IMR-90 (cell line): ENCODE data around the gene COX19.

Source experiments
- BHLHE40 ChIP-seq: fragments of 150-350 bp; IDR thresholded peaks from 2 replicates; pipeline ENCODE4 v1.6.1; 2016; ENCODE audit warnings: mild to moderate bottlenecking, low read depth, low read length
- CEBPB ChIP-seq: IDR thresholded peaks from 2 replicates; pipeline ENCODE4 v1.6.1; 2012; ENCODE audit warnings: low read depth, low read length, improper control_type of control experiment
- CTCF ChIP-seq: conservative IDR thresholded peaks from 2 replicates; pipeline ENCODE4 v1.5.1; 2012; ENCODE audit warnings: mild to moderate bottlenecking, low read depth, low read length, improper control_type of control experiment
- ELK1 ChIP-seq: fragments of 150-350 bp; IDR thresholded peaks from 2 replicates; pipeline ENCODE4 v1.6.1; 2016; ENCODE audit warnings: low read depth, mild to moderate bottlenecking, low read length, moderate library complexity, borderline replicate concordance
- FOS ChIP-seq: fragments of 150-350 bp; IDR thresholded peaks from 2 replicates; pipeline ENCODE4 v1.6.1; 2016; ENCODE audit warnings: low read depth, low read length
- MAFK ChIP-seq: IDR thresholded peaks from 2 replicates; pipeline ENCODE4 v1.6.1; 2012; ENCODE audit warnings: low read depth, low read length, improper control_type of control experiment
- MXI1 ChIP-seq: IDR thresholded peaks from 2 replicates; pipeline ENCODE4 v1.6.1; 2012; ENCODE audit warnings: low read depth, mild to moderate bottlenecking, low read length, moderate library complexity, borderline replicate concordance
- POLR2A ChIP-seq: IDR thresholded peaks from 2 replicates; pipeline ENCODE4 v1.6.1; 2012; ENCODE audit warnings: mild to moderate bottlenecking, low read depth, low read length
- RCOR1 ChIP-seq: IDR thresholded peaks from 2 replicates; pipeline ENCODE4 v1.6.1; 2012; ENCODE audit warnings: mild to moderate bottlenecking, low read length, improper control_type of control experiment; ENCODE audit not compliant: insufficient replicate concordance
- RFX5 ChIP-seq: IDR thresholded peaks from 2 replicates; pipeline ENCODE4 v1.8.0; 2012; ENCODE audit warnings: low read depth, mild to moderate bottlenecking, low read length, moderate library complexity
- SMC3 ChIP-seq: fragments of 150-350 bp; IDR thresholded peaks from 2 replicates; pipeline ENCODE4 v1.6.1; 2016; ENCODE audit warnings: low read depth, mild to moderate bottlenecking, antibody characterized with exemption, low read length, moderate library complexity
- USF2 ChIP-seq: fragments of 150-350 bp; IDR thresholded peaks from 2 replicates; pipeline ENCODE4 v1.6.1; 2017; ENCODE audit warnings: mild to moderate bottlenecking, antibody characterized with exemption, low read length, low read depth

- TF ChIP-seq BHLHE40, result no peak
- TF ChIP-seq CTCF, result no peak
- TF ChIP-seq CEBPB, result no peak
- no peak for TF ChIP-seq POLR2A
- TF ChIP-seq RFX5, result no peak
- TF ChIP-seq FOS, result no peak
- TF ChIP-seq USF2, result no peak
- no peak for TF ChIP-seq MXI1
- TF ChIP-seq SMC3, result no peak
- no peak for TF ChIP-seq RCOR1
- no peak for TF ChIP-seq MAFK
- no peak for TF ChIP-seq ELK1
Measured at GRCh38 chr7:945556-946255, 29.6 kb downstream of the COX19 start.
